T-helper 2 cell treated with Interferon-gamma antibody and Interleukin-4, amounts not matched to agents 100 ng/mL and 5 ng/mL, for 36 hours (primary cell): ENCODE data around the gene MORN5. TPM values are rescaled to one million over a fixed set of nuclear protein-coding genes. Genes with fewer than 3 reads are reported as not detected.

Experiments
- intact Hi-C: fragments of 100-400 bp; cut with micrococcal nuclease; formaldehyde crosslinking; loops from one replicate; pipeline ENCODE4 v1.15.1; 2023
- total RNA-seq: library from RNA; stranded (reverse); gene quantifications from 2 replicates; pipeline ENCODE4 v1.2.3, GENCODE V29; 2022

The MORN5 gene
- total RNA-seq, 1 donor from 2014 or later: not detected

- intact Hi-C loops: no loop called here
Measured at GRCh38 chr9:122190597-122191381, 31.1 kb downstream of the MORN5 start.

GRCh38 chr9:122191584-122191983, 31.9 kb downstream of the MORN5 start:
- intact Hi-C loops: no loop called here

GRCh38 chr9:122192261-122192875, 32.7 kb downstream of the MORN5 start:
- intact Hi-C loops: no loop called here

GRCh38 chr9:122192914-122193525, 33.3 kb downstream of the MORN5 start:
- intact Hi-C loops: no loop called here

- intact Hi-C loops: no loop called here
Measured at GRCh38 chr9:122193651-122194050, 33.9 kb downstream of the MORN5 start.

GRCh38 chr9:122195875-122196274, 36.2 kb downstream of the MORN5 start:
- intact Hi-C loops: no loop called here

GRCh38 chr9:122197426-122197825, 37.7 kb downstream of the MORN5 start:
- intact Hi-C loops: no loop called here

GRCh38 chr9:122197882-122198281, 38.2 kb downstream of the MORN5 start:
- intact Hi-C loops: no loop called here

- intact Hi-C loops: no loop called here
Measured at GRCh38 chr9:122200960-122201595, 41.4 kb downstream of the MORN5 start.

GRCh38 chr9:122201641-122202040, 41.9 kb downstream of the MORN5 start:
- intact Hi-C loops: no loop called here

GRCh38 chr9:122202111-122202510, 42.4 kb downstream of the MORN5 start:
- intact Hi-C loops: no loop called here

GRCh38 chr9:122204055-122204454, 44.3 kb downstream of the MORN5 start:
- intact Hi-C loops: no loop called here

- intact Hi-C loops: no loop called here
Measured at GRCh38 chr9:122204491-122204890, 44.8 kb downstream of the MORN5 start.

GRCh38 chr9:122205176-122205575, 45.5 kb downstream of the MORN5 start:
- intact Hi-C loops: no loop called here

GRCh38 chr9:122206118-122207046, 46.7 kb downstream of the MORN5 start:
- intact Hi-C loops: no loop called here

- intact Hi-C loops: no loop called here
Measured at GRCh38 chr9:122207096-122207495, 47.4 kb downstream of the MORN5 start.

- intact Hi-C loops: no loop called here
Measured at GRCh38 chr9:122209451-122209850, 49.7 kb downstream of the MORN5 start.

- intact Hi-C loops: loop anchor here (2.0 kb wide), 1 partner anchor 52 kb away; the partner anchor contains the start of genes MRRF and RBM18
Measured at GRCh38 chr9:122212473-122213004, 52.8 kb downstream of the MORN5 start.

GRCh38 chr9:122213102-122213588, 53.4 kb downstream of the MORN5 start:
- intact Hi-C loops: loop anchor here (2.0 kb wide), 1 partner anchor 52 kb away; the partner anchor contains the start of genes MRRF and RBM18
